Measurements from ENCODE around the gene BICD2. TPM values are rescaled to one million over a fixed set of nuclear protein-coding genes. Genes with fewer than 3 reads are reported as not detected.

BICD2 gene
- polyA plus RNA-seq, 4 donors: 0.67 to 9.7 (median 3.3) TPM

DNA sequence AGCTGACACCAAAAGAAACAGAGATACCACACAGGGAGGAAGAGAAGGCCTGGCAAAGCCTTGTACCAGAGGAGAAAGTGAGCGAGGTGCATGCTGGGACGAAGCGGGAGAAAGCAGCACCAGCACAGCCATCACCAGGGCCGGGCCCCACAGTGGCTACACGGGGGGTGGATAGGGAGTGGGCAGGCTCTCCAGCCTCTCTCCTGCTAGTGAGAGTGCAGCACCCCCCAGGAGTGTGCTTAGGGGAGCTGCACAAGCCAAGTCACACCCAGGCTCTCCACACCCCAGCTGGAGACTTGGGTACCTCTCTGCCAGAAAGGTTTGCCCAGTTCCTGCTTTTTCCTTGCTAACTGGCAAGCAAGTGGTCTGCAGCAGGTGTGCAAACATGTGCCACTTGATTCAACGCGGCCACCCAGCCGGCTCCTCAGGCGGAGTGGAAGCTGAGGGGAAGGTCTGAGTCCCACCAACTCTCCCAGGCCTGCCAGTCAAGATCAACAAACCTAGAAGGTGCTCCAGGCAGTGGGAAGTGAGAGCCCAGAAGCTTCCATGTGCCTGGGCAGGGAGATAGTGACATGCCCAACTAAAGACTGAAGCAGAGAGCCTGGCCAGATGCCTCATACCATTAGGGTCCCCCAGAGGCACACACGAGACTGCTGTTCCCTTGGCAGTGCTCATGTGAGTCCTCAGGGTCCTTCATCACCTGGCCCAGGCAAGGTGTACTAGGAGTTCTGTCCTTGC lies 39.9 kb downstream of the BICD2 start:
- Histone ChIP-seq H3K36me3 (ENCODE audit: control insufficient read depth in 3 of 3, insufficient read depth in 2 of 3, low read depth in 1 of 3, low read length in 3 of 3) (peaks cover 0 to 88% (median 8%) of the 10 kb centered on the region in 3 donors), H3K4me3 (ENCODE audit: low read depth in 1 of 3, low read length in 3 of 3) (no peak overlapping the region), H3K9me3 (ENCODE audit: control insufficient read depth in 2 of 2, insufficient read depth in 1 of 2, low read depth in 1 of 2, low read length in 1 of 2) (no peaks in the 10 kb centered on the region), H3K27me3 (ENCODE audit: control insufficient read depth in 3 of 3, insufficient read depth in 3 of 3, low read length in 3 of 3) (no peaks in the 10 kb centered on the region), H3K4me1 (ENCODE audit: control insufficient read depth in 3 of 3, insufficient read depth in 2 of 3, low read depth in 1 of 3, low read length in 2 of 3) (no peaks in the 10 kb centered on the region), H3K27ac (ENCODE audit: low read depth in 1 of 3, low read length in 2 of 3) (no peak overlapping the region)
- FAIRE-seq (no peak), DNase-seq (no peak)
- WGBS, 3 donors: 96 to 97% (median 96%) methylated on average over 10 of the region's 10 CpGs

DNA sequence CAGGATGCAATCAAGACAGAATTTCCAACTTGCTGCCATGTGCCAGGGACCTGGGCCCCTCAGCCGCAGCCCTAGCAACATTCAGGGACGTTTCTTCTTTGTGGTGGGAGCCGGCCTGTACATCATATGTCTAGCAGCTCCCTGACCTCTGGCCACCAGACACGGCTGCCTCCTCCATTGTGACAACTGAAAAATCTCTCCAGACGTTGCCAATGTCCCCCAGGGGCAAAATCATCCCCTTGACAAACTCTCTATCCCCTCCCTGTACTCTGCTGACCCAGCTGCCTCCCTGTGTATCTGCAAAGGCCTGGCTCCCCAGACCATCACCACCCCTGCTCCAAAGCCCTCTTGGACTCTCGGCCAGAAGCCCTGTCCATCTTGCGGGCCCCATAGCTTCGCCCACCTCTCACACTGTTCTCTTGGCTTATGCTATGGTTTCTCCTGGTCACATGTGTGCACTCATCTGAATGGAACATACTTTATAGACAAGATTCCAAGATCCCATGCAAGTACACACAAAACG lies 40.8 kb downstream of the BICD2 start:
- no peak for DNase-seq
- Histone ChIP-seq H3K27me3 (ENCODE audit: control insufficient read depth in 3 of 3, insufficient read depth in 3 of 3, low read length in 3 of 3) (no peaks in the 10 kb centered on the region), H3K36me3 (ENCODE audit: control insufficient read depth in 3 of 3, insufficient read depth in 2 of 3, low read depth in 1 of 3, low read length in 3 of 3) (peaks cover 0 to 88% (median 8%) of the 10 kb centered on the region in 3 donors), H3K27ac (ENCODE audit: low read depth in 1 of 3, low read length in 2 of 3) (no peak overlapping the region), H3K4me3 (ENCODE audit: low read depth in 1 of 3, low read length in 3 of 3) (no peak overlapping the region), H3K9me3 (ENCODE audit: control insufficient read depth in 2 of 2, insufficient read depth in 1 of 2, low read depth in 1 of 2, low read length in 1 of 2) (no peaks in the 10 kb centered on the region), H3K4me1 (ENCODE audit: control insufficient read depth in 3 of 3, insufficient read depth in 2 of 3, low read depth in 1 of 3, low read length in 2 of 3) (no peaks in the 10 kb centered on the region)
- no peak for FAIRE-seq
- WGBS, 3 donors: 83 to 87% (median 84%) methylated on average over 9 of the region's 9 CpGs

DNA sequence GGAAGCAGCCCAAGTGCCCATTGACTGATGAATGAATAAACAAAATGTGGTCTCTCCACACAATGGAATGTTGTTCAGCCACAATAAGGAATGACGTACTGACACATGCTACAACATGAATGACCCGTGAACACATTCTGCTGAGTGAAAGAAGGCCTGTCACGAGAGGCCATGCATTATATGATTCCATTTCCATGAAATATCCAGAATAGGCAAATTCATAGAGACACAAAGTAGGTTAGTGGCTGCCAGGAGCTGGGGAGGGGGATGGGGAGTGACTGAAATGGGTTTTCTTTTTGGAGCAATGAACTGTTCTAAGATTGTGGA lies 41.4 kb downstream of the BICD2 start:
- WGBS, 3 donors: 78 to 94% (median 83%) methylated on average over 3 of the region's 3 CpGs
- H3K27me3 ChIP-seq (ENCODE audit: control insufficient read depth in 3 of 3, insufficient read depth in 3 of 3, low read length in 3 of 3): no peaks in the 10 kb centered on the region
- no peaks in the 10 kb centered on the region for H3K4me1 ChIP-seq (ENCODE audit: control insufficient read depth in 3 of 3, insufficient read depth in 2 of 3, low read depth in 1 of 3, low read length in 2 of 3)
- no peak overlapping the region for H3K27ac ChIP-seq (ENCODE audit: low read depth in 1 of 3, low read length in 2 of 3)
- DNase-seq (no peak), FAIRE-seq (no peak)
- peaks cover 0 to 88% (median 8%) of the 10 kb centered on the region in 3 donors for H3K36me3 ChIP-seq (ENCODE audit: control insufficient read depth in 3 of 3, insufficient read depth in 2 of 3, low read depth in 1 of 3, low read length in 3 of 3)
- H3K9me3 ChIP-seq (ENCODE audit: control insufficient read depth in 2 of 2, insufficient read depth in 1 of 2, low read depth in 1 of 2, low read length in 1 of 2): no peaks in the 10 kb centered on the region
- no peak overlapping the region for H3K4me3 ChIP-seq (ENCODE audit: low read depth in 1 of 3, low read length in 3 of 3)

DNA sequence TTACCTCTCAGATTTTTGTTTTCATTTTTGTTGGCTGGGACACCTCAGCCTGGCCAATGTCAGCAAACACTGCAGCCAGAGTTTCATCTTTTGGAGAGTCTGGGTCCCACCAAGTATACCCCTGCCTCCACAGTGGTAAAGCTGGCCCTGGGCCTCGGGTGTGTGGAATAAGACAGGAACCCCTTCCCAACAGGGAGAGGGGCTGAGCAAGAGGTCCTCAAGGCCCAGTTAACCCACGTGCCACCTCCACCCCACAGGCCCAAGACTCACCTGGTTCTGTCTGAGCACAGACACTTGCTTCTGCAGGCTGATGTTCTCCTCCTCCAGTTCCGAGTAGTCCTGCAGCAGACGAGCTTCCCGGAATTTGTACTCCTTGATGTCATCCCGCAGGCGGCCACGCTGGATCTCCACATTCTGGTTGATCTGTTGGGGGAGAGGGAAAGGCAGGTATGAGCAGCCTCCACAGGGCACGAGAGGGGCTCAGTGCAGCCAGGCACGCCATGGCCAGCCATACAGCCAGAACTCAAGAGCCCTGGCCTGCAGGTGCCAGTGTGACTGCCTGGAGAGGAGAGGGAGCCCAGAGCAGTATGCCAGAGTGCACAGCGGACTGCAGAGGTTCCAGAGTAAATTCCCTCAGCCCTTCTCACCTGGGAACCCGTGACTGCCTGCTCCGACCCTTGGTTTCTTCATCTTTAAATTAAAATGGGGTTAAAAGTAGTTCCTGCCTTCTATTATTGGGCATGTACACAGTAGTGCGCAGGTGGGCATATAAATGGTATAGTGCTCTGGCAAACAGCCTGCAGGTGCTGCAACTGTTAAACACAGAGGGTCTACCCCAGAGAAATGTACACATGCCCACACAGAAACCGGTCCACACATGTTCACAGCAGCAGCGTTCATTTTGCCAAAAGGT lies 42.0 kb downstream of the BICD2 start:
- H3K4me3 ChIP-seq (ENCODE audit: low read depth in 1 of 3, low read length in 3 of 3): no peak overlapping the region
- DNase-seq (no peak), FAIRE-seq (no peak)
- peaks cover 0 to 88% (median 8%) of the 10 kb centered on the region in 3 donors for H3K36me3 ChIP-seq (ENCODE audit: control insufficient read depth in 3 of 3, insufficient read depth in 2 of 3, low read depth in 1 of 3, low read length in 3 of 3)
- no peaks in the 10 kb centered on the region for H3K9me3 ChIP-seq (ENCODE audit: control insufficient read depth in 2 of 2, insufficient read depth in 1 of 2, low read depth in 1 of 2, low read length in 1 of 2)
- no peak overlapping the region for H3K27ac ChIP-seq (ENCODE audit: low read depth in 1 of 3, low read length in 2 of 3)
- no peaks in the 10 kb centered on the region for H3K27me3 ChIP-seq (ENCODE audit: control insufficient read depth in 3 of 3, insufficient read depth in 3 of 3, low read length in 3 of 3)
- 90 to 95% (median 93%) methylated on average over 16 of the region's 16 CpGs for WGBS, 3 donors
- no peaks in the 10 kb centered on the region for H3K4me1 ChIP-seq (ENCODE audit: control insufficient read depth in 3 of 3, insufficient read depth in 2 of 3, low read depth in 1 of 3, low read length in 2 of 3)

DNA sequence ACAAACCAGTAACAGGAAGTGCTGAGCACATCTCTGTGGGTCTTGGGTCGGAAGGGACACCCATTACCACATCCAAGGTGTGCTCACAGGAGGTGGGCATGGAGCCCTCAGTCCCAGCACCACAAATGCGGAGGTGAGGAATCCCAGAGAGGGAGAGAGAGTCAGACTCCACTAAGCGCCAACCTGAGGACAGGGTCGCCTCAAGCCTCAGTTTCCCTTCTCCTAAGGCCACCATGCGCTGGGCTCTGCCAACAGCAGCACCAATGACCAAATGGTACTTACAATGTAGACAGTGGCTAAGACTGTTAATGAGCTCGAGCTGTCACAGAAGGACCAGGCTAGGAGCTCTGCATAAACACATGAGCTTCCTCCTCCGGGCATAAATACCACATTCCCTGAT lies 43.1 kb downstream of the BICD2 start:
- H3K9me3 ChIP-seq (ENCODE audit: control insufficient read depth in 2 of 2, insufficient read depth in 1 of 2, low read depth in 1 of 2, low read length in 1 of 2): no peaks in the 10 kb centered on the region
- no peak for FAIRE-seq
- no peaks in the 10 kb centered on the region for H3K27me3 ChIP-seq (ENCODE audit: control insufficient read depth in 3 of 3, insufficient read depth in 3 of 3, low read length in 3 of 3)
- no peak overlapping the region for H3K4me3 ChIP-seq (ENCODE audit: low read depth in 1 of 3, low read length in 3 of 3)
- H3K36me3 ChIP-seq (ENCODE audit: control insufficient read depth in 3 of 3, insufficient read depth in 2 of 3, low read depth in 1 of 3, low read length in 3 of 3): peaks cover 0 to 88% (median 8%) of the 10 kb centered on the region in 3 donors
- 86 to 88% (median 88%) methylated on average over 7 of the region's 7 CpGs for WGBS, 3 donors
- no peak overlapping the region for H3K27ac ChIP-seq (ENCODE audit: low read depth in 1 of 3, low read length in 2 of 3)
- no peak for DNase-seq
- H3K4me1 ChIP-seq (ENCODE audit: control insufficient read depth in 3 of 3, insufficient read depth in 2 of 3, low read depth in 1 of 3, low read length in 2 of 3): no peaks in the 10 kb centered on the region

DNA sequence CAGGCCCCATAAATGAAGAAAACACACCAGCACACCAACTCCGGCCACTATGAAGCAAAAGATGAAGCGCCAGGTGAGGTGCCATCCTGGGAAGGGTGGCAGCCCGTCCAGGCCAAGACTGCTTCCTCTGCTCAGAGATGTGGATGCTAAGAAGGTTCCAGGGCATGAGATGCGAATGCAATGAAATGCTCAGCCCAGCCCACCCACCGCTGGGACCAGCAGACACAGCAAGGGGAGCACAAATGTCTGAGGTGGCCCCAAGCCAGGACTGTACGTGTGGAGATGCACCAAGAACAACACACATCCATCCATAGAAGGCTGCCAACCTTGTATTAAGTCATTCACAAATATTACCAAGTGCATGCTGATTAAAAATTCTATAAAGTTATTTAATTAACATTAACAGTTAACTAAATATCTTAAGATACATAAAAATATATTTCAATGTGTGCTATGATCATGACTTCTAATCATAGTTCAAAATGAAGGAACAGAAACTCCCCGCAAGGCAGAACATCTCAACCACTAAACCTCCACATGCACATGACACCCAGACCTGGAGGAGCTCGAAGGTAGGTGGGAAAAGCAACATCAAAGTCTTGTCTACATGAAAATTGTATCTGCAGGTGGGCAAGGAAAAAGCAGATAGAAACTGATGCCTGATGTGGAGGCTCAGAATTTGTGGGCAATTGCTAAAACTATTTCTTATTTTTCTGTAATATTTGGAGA lies 43.7 kb downstream of the BICD2 start:
- Histone ChIP-seq H3K36me3 (ENCODE audit: control insufficient read depth in 3 of 3, insufficient read depth in 2 of 3, low read depth in 1 of 3, low read length in 3 of 3) (peaks cover 0 to 87% (median 8%) of the 10 kb centered on the region in 3 donors), H3K27me3 (ENCODE audit: control insufficient read depth in 3 of 3, insufficient read depth in 3 of 3, low read length in 3 of 3) (no peaks in the 10 kb centered on the region), H3K9me3 (ENCODE audit: control insufficient read depth in 2 of 2, insufficient read depth in 1 of 2, low read depth in 1 of 2, low read length in 1 of 2) (no peaks in the 10 kb centered on the region), H3K27ac (ENCODE audit: low read depth in 1 of 3, low read length in 2 of 3) (no peak overlapping the region), H3K4me3 (ENCODE audit: low read depth in 1 of 3, low read length in 3 of 3) (no peak overlapping the region), H3K4me1 (ENCODE audit: control insufficient read depth in 3 of 3, insufficient read depth in 2 of 3, low read depth in 1 of 3, low read length in 2 of 3) (no peaks in the 10 kb centered on the region)
- DNase-seq: no peak
- FAIRE-seq: no peak
- WGBS, 3 donors: 85 to 91% (median 88%) methylated on average over 8 of the region's 8 CpGs

DNA sequence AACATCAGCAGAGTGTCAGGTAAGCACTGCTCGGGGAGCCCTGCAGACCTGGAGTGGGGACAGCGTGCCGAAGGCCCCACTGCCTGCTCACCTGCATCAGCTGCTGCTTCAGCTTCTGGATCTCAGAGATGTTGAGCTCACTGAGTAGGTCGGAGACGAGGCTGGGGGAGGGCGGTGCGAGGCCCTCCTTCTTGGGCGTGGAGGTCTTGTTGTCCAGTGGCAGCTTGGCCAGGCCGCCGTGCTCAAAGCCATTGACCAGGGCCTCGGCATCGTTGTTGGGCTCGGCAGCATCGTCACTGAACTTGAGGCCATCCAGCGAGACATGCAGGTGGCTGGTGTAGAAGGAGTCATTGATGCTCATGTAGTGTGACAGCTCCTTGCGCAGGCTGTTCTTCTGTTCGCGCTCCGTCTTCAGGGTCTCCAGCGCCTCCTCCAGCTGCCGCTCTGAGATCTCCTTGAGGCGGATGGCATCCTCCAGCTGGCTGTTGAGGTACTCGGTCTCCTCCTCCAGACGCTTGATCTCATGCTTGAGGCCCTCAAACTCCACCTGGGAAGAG lies 44.3 kb downstream of the BICD2 start:
- no peaks in the 10 kb centered on the region for H3K27me3 ChIP-seq (ENCODE audit: control insufficient read depth in 3 of 3, insufficient read depth in 3 of 3, low read length in 3 of 3)
- no peak overlapping the region for H3K4me3 ChIP-seq (ENCODE audit: low read depth in 1 of 3, low read length in 3 of 3)
- H3K9me3 ChIP-seq (ENCODE audit: control insufficient read depth in 2 of 2, insufficient read depth in 1 of 2, low read depth in 1 of 2, low read length in 1 of 2): no peaks in the 10 kb centered on the region
- 96 to 97% (median 96%) methylated on average over 24 of the region's 24 CpGs for WGBS, 3 donors
- peaks cover 0 to 87% (median 8%) of the 10 kb centered on the region in 3 donors for H3K36me3 ChIP-seq (ENCODE audit: control insufficient read depth in 3 of 3, insufficient read depth in 2 of 3, low read depth in 1 of 3, low read length in 3 of 3)
- FAIRE-seq (no peak), DNase-seq (no peak)
- H3K4me1 ChIP-seq (ENCODE audit: control insufficient read depth in 3 of 3, insufficient read depth in 2 of 3, low read depth in 1 of 3, low read length in 2 of 3): no peaks in the 10 kb centered on the region
- no peak overlapping the region for H3K27ac ChIP-seq (ENCODE audit: low read depth in 1 of 3, low read length in 2 of 3)
